Loucy (cell line): ENCODE measurements around the gene PLCB3.

ENCODE experiments used
- CTCF ChIP-seq: fragments of 200-600 bp; sonication (generic); conservative IDR thresholded peaks from 2 replicates; pipeline ENCODE4 v1.5.1; 2014; ENCODE audit warnings: mild to moderate bottlenecking, antibody characterized with exemption, low read length
- EZH2phosphoT487 ChIP-seq: fragments of 200-600 bp; IDR thresholded peaks from 2 replicates; pipeline ENCODE4 v1.6.1; 2018; ENCODE audit warnings: antibody characterized with exemption, mild to moderate bottlenecking, moderate library complexity, borderline replicate concordance

DNA sequence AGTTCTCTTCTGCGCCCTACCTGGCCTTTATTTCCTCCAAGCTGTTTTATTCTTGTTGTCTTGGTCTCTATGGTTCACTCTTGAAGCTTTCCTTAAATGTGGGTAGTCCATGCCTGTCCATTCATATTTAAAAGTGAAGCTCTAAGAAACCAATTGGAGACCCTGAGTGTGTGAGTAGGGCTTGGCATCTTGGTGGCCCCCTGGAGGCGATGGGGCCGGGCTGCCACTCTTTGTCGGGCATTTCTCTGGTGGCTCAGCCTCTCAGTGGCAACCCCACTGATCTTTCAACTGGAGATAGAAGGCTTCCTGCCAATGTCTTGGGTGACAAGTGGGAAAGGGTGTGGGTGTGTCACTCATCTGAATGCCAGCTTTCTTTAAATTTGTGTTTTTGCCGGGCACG lies 34.5 kb upstream of the PLCB3 start:
- TF ChIP-seq CTCF (peak; percentile 54), EZH2phosphoT487 (no peak)
